PC-9 (cell line): ENCODE measurements around the gene ORC4. TPM values are rescaled to one million over a fixed set of nuclear protein-coding genes. Genes with fewer than 3 reads are reported as not detected.
A peak's percentile ranks its signal among the peaks of the same experiment; 100 is the strongest.

ENCODE experiments used
- Bru-seq: library from RNA; stranded (reverse); fragments of 400-500 nt; gene quantifications from one replicate; lab custom pipeline; 2021; lab: Mats Ljungman, UMichigan
- BruChase-seq, 2 experiments: library from RNA; stranded (reverse); fragments of 400-500 nt; gene quantifications; one replicate each; lab custom pipeline; 2021; lab: Mats Ljungman, UMichigan
- BruUV-seq: library from RNA; stranded (reverse); fragments of 400-500 nt; replicated peaks from 2 replicates; lab custom pipeline; 2021; lab: Mats Ljungman, UMichigan
- CTCF ChIA-PET: fragments of 300-600 bp; sonication (Branson Sonifier 250); formaldehyde crosslinking; loops from one replicate; lab custom pipeline; 2022; ENCODE audit warnings: antibody characterized with exemption; lab: Charles Lee
- POLR2A ChIA-PET: fragments of 300-600 bp; sonication (Branson Sonifier 250); formaldehyde crosslinking; loops from one replicate; lab custom pipeline; 2022; ENCODE audit warnings: antibody characterized with exemption; ENCODE audit not compliant: unreplicated experiment; lab: Charles Lee
- DNase-seq, 2 experiments: peaks; one replicate each; pipeline versions ENCODE4 v3.0.0 to v3.0.0-alpha.2; 2015 to 2022; ENCODE audit warnings: mixed read lengths in 1 of 2
- H2AFZ ChIP-seq: fragments of 200-600 bp; sonication (generic); 2 replicates; pipeline ENCODE4 v1.8.1; 2017; ENCODE audit warnings: antibody characterized with exemption
- H3F3A ChIP-seq: fragments of 200-600 bp; sonication (generic); 2 replicates; pipeline ENCODE4 v1.8.1; 2017; ENCODE audit warnings: antibody characterized with exemption, mild to moderate bottlenecking, low read depth; ENCODE audit not compliant: insufficient read depth
- H3K27ac ChIP-seq: fragments of 200-600 bp; sonication (generic); 2 replicates; pipeline ENCODE4 v1.6.1; 2016; ENCODE audit warnings: mixed run types
- H3K27me3 ChIP-seq: fragments of 200-600 bp; sonication (generic); 2 replicates; pipeline ENCODE4 v1.6.1; 2016; ENCODE audit warnings: low read depth, mixed run types; ENCODE audit not compliant: insufficient read depth
- H3K36me3 ChIP-seq: fragments of 200-600 bp; sonication (generic); 2 replicates; pipeline ENCODE4 v1.6.1; 2016; ENCODE audit warnings: low read depth, mixed run types
- H3K4me1 ChIP-seq: fragments of 200-600 bp; sonication (generic); replicated peaks from 2 replicates; pipeline ENCODE4 v1.6.1; 2016; ENCODE audit warnings: mixed run types; ENCODE audit not compliant: insufficient read depth
- H3K4me2 ChIP-seq: fragments of 200-600 bp; sonication (generic); 2 replicates; pipeline ENCODE4 v1.6.1; 2017; ENCODE audit warnings: mixed run types
- H3K4me3 ChIP-seq: fragments of 200-600 bp; sonication (generic); 2 replicates; pipeline ENCODE4 v1.6.1; 2016; ENCODE audit warnings: mixed run types
- H3K79me2 ChIP-seq: fragments of 200-600 bp; sonication (generic); 2 replicates; pipeline ENCODE4 v1.6.1; 2017; ENCODE audit warnings: low read depth, mixed run types
- H3K9me2 ChIP-seq: fragments of 200-600 bp; sonication (generic); 2 replicates; pipeline ENCODE4 v1.8.1; 2017; ENCODE audit warnings: mild to moderate bottlenecking; ENCODE audit not compliant: insufficient read depth
- H3K9me3 ChIP-seq: fragments of 200-600 bp; sonication (generic); 2 replicates; pipeline ENCODE4 v1.8.1; 2016; ENCODE audit warnings: low read depth; ENCODE audit not compliant: insufficient read depth
- H4K20me1 ChIP-seq: fragments of 200-600 bp; sonication (generic); 2 replicates; pipeline ENCODE4 v1.8.1; 2017; ENCODE audit not compliant: insufficient read depth
- CTCF ChIP-seq: fragments of 200-600 bp; sonication (generic); conservative IDR thresholded peaks from 2 replicates; pipeline ENCODE4 v1.6.1; 2017; ENCODE audit warnings: mixed run types, antibody characterized with exemption, mild to moderate bottlenecking, moderate library complexity
- EZH2 ChIP-seq: fragments of 200-600 bp; sonication (generic); IDR thresholded peaks from 2 replicates; pipeline ENCODE4 v1.8.0; 2017; ENCODE audit warnings: antibody characterized with exemption, low read depth
- intact Hi-C: fragments of 100-400 bp; cut with micrococcal nuclease; formaldehyde crosslinking; loops from one replicate; pipeline ENCODE4 v1.10.0; 2022; ENCODE audit not compliant: unreplicated experiment
- long read RNA-seq: library from polyadenylated mRNA; stranded (forward); transcript quantifications from one replicate; pipeline ENCODE4 v2.0.0, GENCODE V29; 2022
- total RNA-seq: library from RNA; stranded (reverse); gene quantifications from 2 replicates; pipeline ENCODE4 v1.2.3, GENCODE V29; 2021

ORC4 gene
- total RNA-seq (28.4 and 44.2 TPM in 2 replicates), Bru-seq, nascent RNA (percentile 87 among the genes with signal in this experiment), BruChase-seq, experiment 1, labeled RNA remaining after a 2-hour chase (percentile 91 among the genes with signal in this experiment), BruChase-seq, experiment 2, labeled RNA remaining after a 6-hour chase (percentile 73 among the genes with signal in this experiment)
- long read RNA-seq, full-length matches to known transcripts, result 68 of 93 reads
- long read RNA-seq, partial matches to known transcripts, result 2 of 93 reads
- long read RNA-seq, other reads (novel, unspliced or antisense), result 23 of 93 reads

GRCh38 chr2:148020111-148021058, at the start of gene ORC4:
Gene ORC4 (minus strand): TSS chr2:148020737. CDS start chr2:147975958, 44,779 bp downstream.
- Histone ChIP-seq H3K79me2 (peaks cover 89% of the 10 kb centered on the region), H4K20me1 (peaks cover 15% of the 10 kb centered on the region; the same call in 1 of the 2 replicates), H2AFZ (peak within 1 kb of the TSS; percentile 95), H3K27me3 (no peaks in the 10 kb centered on the region), H3K9me2 (no peaks in the 10 kb centered on the region), H3K27ac (peak within 1 kb of the TSS; percentile 68), H3K9me3 (no peaks in the 10 kb centered on the region), H3K4me1 (peaks cover 28% of the 10 kb centered on the region), H3F3A (peaks cover 7% of the 10 kb centered on the region), H3K4me2 (peak within 1 kb of the TSS; percentile 90), H3K36me3 (no peaks in the 10 kb centered on the region), H3K4me3 (peak within 1 kb of the TSS; percentile 77)
- POLR2A ChIA-PET, result interaction anchor here (0.5 to 1.0 kb wide), 20 partner anchors 8 to 1083 kb away, joined by 3 to 58 read pairs (median 6); no protein-coding TSS in a partner anchor
- intact Hi-C loops, result loop anchor here (10.0 kb wide), 1 partner anchor 624 kb away; the partner anchor contains the start of gene EPC2
- BruUV-seq, result TSS peak; percentile 51
- TF ChIP-seq EZH2, result no peak
- peak; percentile 36; the same call in 1 of the 2 replicates for TF ChIP-seq CTCF
- CTCF ChIA-PET, result interaction anchor here (0.6 to 0.9 kb wide), 9 partner anchors 119 to 1368 kb away, joined by 3 to 27 read pairs (median 4); no protein-coding TSS in a partner anchor
- DNase-seq, result peak; percentile 93 to 94

DNA sequence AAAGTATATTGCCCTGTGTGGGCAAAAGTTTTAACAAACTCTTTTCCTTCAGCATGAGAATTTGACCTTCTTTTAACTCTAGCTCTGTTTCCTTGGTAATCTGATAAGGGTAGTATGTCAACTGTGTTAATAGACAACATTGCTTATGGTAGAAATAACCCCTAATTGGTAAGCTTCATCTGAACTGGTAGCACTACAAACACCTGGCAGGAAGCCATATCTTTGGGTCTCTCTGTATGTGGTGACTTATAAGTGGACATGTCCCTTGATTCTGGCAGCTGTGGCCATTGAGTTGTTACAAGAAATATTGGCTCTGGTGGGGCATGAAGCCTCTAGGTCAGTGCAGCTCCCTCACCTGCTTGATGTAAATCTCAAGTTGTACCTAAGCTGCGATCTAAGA, 47.3 kb upstream of the ORC4 start:
- BruUV-seq, result no TSS peak
- DNase-seq, result no peak
- no peaks in the 10 kb centered on the region for H4K20me1 ChIP-seq
- no peaks in the 10 kb centered on the region for H3K9me2 ChIP-seq
- H3K9me3 ChIP-seq, result no peaks in the 10 kb centered on the region
- no peaks in the 10 kb centered on the region for H3F3A ChIP-seq
- TF ChIP-seq CTCF (no peak), EZH2 (no peak)
- no peaks in the 10 kb centered on the region for H3K36me3 ChIP-seq
- no peaks in the 10 kb centered on the region for H3K27me3 ChIP-seq
- H3K4me3 ChIP-seq, result no peak overlapping the region
- no peak overlapping the region for H2AFZ ChIP-seq
- ChIA-PET CTCF (no interaction called here), POLR2A (no interaction called here)
- no peak overlapping the region for H3K27ac ChIP-seq
- H3K4me1 ChIP-seq, result no peaks in the 10 kb centered on the region
- H3K4me2 ChIP-seq, result no peak overlapping the region
- intact Hi-C loops, result no loop called here
- no peaks in the 10 kb centered on the region for H3K79me2 ChIP-seq

DNA sequence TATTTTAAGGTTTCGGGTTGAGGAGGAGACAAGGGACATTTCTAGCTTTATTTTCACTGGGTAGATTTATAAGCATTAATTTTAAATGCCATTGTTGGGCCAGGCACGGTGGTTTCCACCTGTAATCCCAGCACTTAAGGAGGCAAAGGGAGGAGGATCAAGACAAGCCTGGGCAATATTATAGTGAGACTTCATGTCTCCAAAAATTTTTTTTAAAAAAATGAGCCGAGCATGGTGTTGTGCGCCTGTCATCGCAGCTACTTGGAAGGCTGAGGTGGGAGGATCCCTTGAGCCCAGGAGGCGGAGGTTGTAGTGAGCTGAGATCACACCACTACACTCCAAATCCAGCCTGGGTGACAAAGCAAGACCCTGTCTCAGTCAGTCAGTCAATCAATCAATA, 45.4 kb upstream of the ORC4 start:
- ChIA-PET CTCF (interaction anchor here (0.6 kb wide), 1 partner anchor 633 kb away, joined by 4 read pairs; no protein-coding TSS in a partner anchor), POLR2A (interaction anchor here (0.7 kb wide), 1 partner anchor 37 kb away, joined by 4 read pairs; no protein-coding TSS in a partner anchor)
- intact Hi-C loops, result no loop called here
- Histone ChIP-seq H3K4me3 (no peak overlapping the region), H3K9me3 (no peaks in the 10 kb centered on the region), H4K20me1 (no peaks in the 10 kb centered on the region), H3F3A (no peaks in the 10 kb centered on the region), H3K4me2 (no peak overlapping the region), H3K27me3 (no peaks in the 10 kb centered on the region), H3K27ac (no peak overlapping the region), H3K79me2 (no peaks in the 10 kb centered on the region), H2AFZ (no peak overlapping the region), H3K9me2 (no peaks in the 10 kb centered on the region), H3K4me1 (no peaks in the 10 kb centered on the region), H3K36me3 (no peaks in the 10 kb centered on the region)
- no TSS peak for BruUV-seq
- TF ChIP-seq CTCF (no peak), EZH2 (no peak)
- no peak for DNase-seq
